GM12878 (cell line): ENCODE results near the gene CENPP. TPM values are rescaled to one million over a fixed set of nuclear protein-coding genes. Genes with fewer than 3 reads are reported as not detected.

ENCODE experiments used
- ATAC-seq: fragments of 200-7000 bp; cut with Tn5 transposase; 3 replicates; pipeline ENCODE4 v1.9.1; 2020; ENCODE audit warnings: mild to moderate bottlenecking, moderate library complexity
- BruUV-seq: library from RNA; stranded (reverse); fragments of 400-500 nt; replicated peaks from 2 replicates; lab custom pipeline; 2021; lab: Mats Ljungman, UMichigan
- CTCF ChIA-PET: fragments of 300-600 bp; sonication (Branson Sonifier 250); formaldehyde crosslinking; extraction: SDS; loops from one replicate; lab custom pipeline; 2021; ENCODE audit warnings: inconsistent platforms; lab: Yijun Ruan, JAX
- POLR2A ChIA-PET: fragments of 350-600 bp; formaldehyde crosslinking; extraction: SDS; loops from one replicate; lab custom pipeline; 2021; ENCODE audit warnings: inconsistent platforms; lab: Charles Lee
- RAD21 ChIA-PET: fragments of 300-600 bp; sonication (Branson Sonifier 250); formaldehyde crosslinking; loops from one replicate; lab custom pipeline; 2023; ENCODE audit warnings: antibody characterized with exemption; ENCODE audit not compliant: unreplicated experiment; lab: Charles Lee
- SMC1A ChIA-PET: fragments of 300-600 bp; sonication (Branson Sonifier 250); formaldehyde crosslinking; loops from one replicate; lab custom pipeline; 2023; ENCODE audit not compliant: unreplicated experiment, uncharacterized antibody; lab: Charles Lee
- DNase-seq: peaks from one replicate; pipeline ENCODE4 v3.0.0-alpha.2; 2011; ENCODE audit warnings: low read depth, low spot score
- FAIRE-seq: peaks from 3 replicates; lab custom pipeline; 2011; peaks lifted over from hg19 to GRCh38; lab: Jason Lieb, UNC
- H2AFZ ChIP-seq: 2 replicates; pipeline ENCODE4 v1.6.0; 2011; ENCODE audit warnings: low read depth, low read length, control low read depth; ENCODE audit not compliant: control insufficient read depth
- H3K27ac ChIP-seq: 2 replicates; pipeline ENCODE4 v1.5.1; 2011; ENCODE audit warnings: control low read depth; ENCODE audit not compliant: control insufficient read depth, insufficient read depth
- H3K27me3 ChIP-seq, 2 experiments: replicated peaks in 1 of 2; 2 replicates each; pipeline versions ENCODE4 v1.6.0 to v1.6.1; 2011; ENCODE audit warnings: low read length in 1 of 2; ENCODE audit not compliant: control insufficient read depth in 2 of 2, insufficient read depth in 2 of 2
- H3K36me3 ChIP-seq, 2 experiments: 2 replicates each; pipeline ENCODE4 v1.5.1; 2011; ENCODE audit warnings: low read length in 1 of 2; ENCODE audit not compliant: control insufficient read depth in 2 of 2, insufficient read depth in 2 of 2
- H3K4me1 ChIP-seq: 2 replicates; pipeline ENCODE4 v1.6.1; 2011; ENCODE audit warnings: mild to moderate bottlenecking, low read length, moderate library complexity, mixed read lengths; ENCODE audit not compliant: control insufficient read depth, insufficient read depth
- H3K4me2 ChIP-seq: 2 replicates; pipeline ENCODE4 v1.6.0; 2011; ENCODE audit warnings: control low read depth; ENCODE audit not compliant: control insufficient read depth, insufficient read depth
- H3K4me3 ChIP-seq: fragments of 200-600 bp; sonication (generic); 2 replicates; pipeline ENCODE4 v1.5.1; 2016
- H3K79me2 ChIP-seq: 2 replicates; pipeline ENCODE4 v1.6.0; 2011; ENCODE audit warnings: low read length; ENCODE audit not compliant: control insufficient read depth, insufficient read depth
- H3K9ac ChIP-seq: 2 replicates; pipeline ENCODE4 v1.8.0; 2011; ENCODE audit warnings: low read length, control low read depth, mixed read lengths; ENCODE audit not compliant: control insufficient read depth, insufficient read depth
- H3K9me3 ChIP-seq: replicated peaks from 3 replicates; pipeline ENCODE4 v1.5.1; 2011; ENCODE audit warnings: mild to moderate bottlenecking, low read length; ENCODE audit not compliant: control insufficient read depth, insufficient read depth
- H4K20me1 ChIP-seq: 2 replicates; pipeline ENCODE4 v1.6.0; 2011; ENCODE audit not compliant: control insufficient read depth, insufficient read depth
- ATF2 ChIP-seq: IDR thresholded peaks from 2 replicates; pipeline ENCODE4 v1.6.1; 2012; ENCODE audit warnings: low read length, inconsistent platforms
- BCL11A ChIP-seq: IDR thresholded peaks from 2 replicates; pipeline ENCODE4 v1.6.1; 2011; ENCODE audit warnings: low read depth, low read length
- CBX5 ChIP-seq: sonication (generic); IDR thresholded peaks from 2 replicates; pipeline ENCODE4 v1.6.1; 2016; ENCODE audit warnings: low read depth, moderate library complexity, mild to moderate bottlenecking, inconsistent platforms
- GABPA ChIP-seq: IDR thresholded peaks from 2 replicates; pipeline ENCODE4 v1.6.1; 2014; ENCODE audit warnings: antibody characterized with exemption, low read depth, mild to moderate bottlenecking, inconsistent platforms
- HSF1 ChIP-seq: fragments of 150-350 bp; IDR thresholded peaks from 2 replicates; pipeline ENCODE4 v1.6.1; 2014; ENCODE audit warnings: mild to moderate bottlenecking, low read depth, low read length
- MYC ChIP-seq: IDR thresholded peaks from 2 replicates; pipeline ENCODE4 v1.6.1; 2011; ENCODE audit warnings: mild to moderate bottlenecking, low read length, moderate library complexity, inconsistent platforms; ENCODE audit not compliant: insufficient read depth, insufficient replicate concordance, insufficient read length, severe bottlenecking
- NFIC ChIP-seq: IDR thresholded peaks from 2 replicates; pipeline ENCODE4 v1.6.1; 2012; ENCODE audit warnings: low read depth, mild to moderate bottlenecking, inconsistent platforms, low read length, moderate library complexity
- POLR2A ChIP-seq: IDR thresholded peaks from 2 replicates; pipeline ENCODE4 v1.6.1; 2011; ENCODE audit warnings: low read depth, mild to moderate bottlenecking, low read length
- TBL1XR1 ChIP-seq: IDR thresholded peaks from 2 replicates; pipeline ENCODE4 v1.6.1; 2012; ENCODE audit warnings: low read depth, low read length, improper control_type of control experiment
- USF2 ChIP-seq: IDR thresholded peaks from 2 replicates; pipeline ENCODE4 v1.6.1; 2011; ENCODE audit warnings: low read depth, low read length, improper control_type of control experiment, borderline replicate concordance
- YBX1 ChIP-seq: fragments of 450-650 bp; IDR thresholded peaks from 2 replicates; pipeline ENCODE4 v1.6.1; 2016; ENCODE audit warnings: antibody characterized with exemption
- whole genome bisulfite sequencing: methylation state at CpG from one replicate; pipeline ENCODE4 v1.1.6; 2016; ENCODE audit warnings: low lambda C conversion rate; ENCODE audit not compliant: insufficient replicate concordance, insufficient coverage; ENCODE audit errors: missing lambda C conversion rate; 5-methylcytosine and 5-hydroxymethylcytosine counted together
- in situ Hi-C: fragments of 300-500 bp; cut with MboI; formaldehyde crosslinking; loops from 9 replicates; pipeline ENCODE4 v1.14.3; 2018; ENCODE audit warnings: mixed read lengths
- intact Hi-C: fragments of 100-400 bp; cut with micrococcal nuclease; formaldehyde crosslinking; loops from one replicate; pipeline ENCODE4 v1.14.2; 2022; ENCODE audit not compliant: unreplicated experiment
- polyA plus RNA-seq, 11 experiments: library from polyadenylated mRNA; depleted of rRNA in 4 of 11; unstranded in 6 of 11; stranded (reverse) in 5 of 11; fragments of >200 nt; fragmentation: Nextera tagmentation in 4 of 11; fragmentation: Illumina TruSeq in 1 of 11; extraction: Ambion mirVana in 4 of 11; extraction: Trizol in 1 of 11; gene quantifications; 1 replicate in 1 of 11; 2 replicates in 10 of 11; pipeline versions ENCODE4 v1.2.1 to v1.2.3, GENCODE V29; 2011 to 2016; ENCODE audit warnings: inconsistent platforms in 2 of 11, missing spikeins in 2 of 11, low read depth in 1 of 11
- total RNA-seq, 4 experiments: library from RNA; depleted of rRNA in 3 of 4; stranded (reverse); fragments of >200 nt in 3 of 4; fragmentation: Illumina TruSeq in 1 of 4; extraction: Trizol in 1 of 4; gene quantifications; 2 replicates each; pipeline versions ENCODE4 v1.2.1 to v1.2.3, GENCODE V29; 2013 to 2021

Gene CENPP
- total and polyA plus RNA-seq, 10 of the 15 experiments (the other 5 are each of a cell fraction or from before 2014, with no cell fraction given) = 9.4 to 31.4 (median 19.8) TPM

GRCh38 chr9:92614763-92615461 lies 289.2 kb downstream of the CENPP start:
- Histone ChIP-seq H3K79me2 (no peaks in the 10 kb centered on the region), H3K27ac (no peak overlapping the region), H3K9ac (no peak overlapping the region), H2AFZ (no peak overlapping the region), H3K4me1 (no peaks in the 10 kb centered on the region), H4K20me1 (no peaks in the 10 kb centered on the region), H3K36me3 (peaks cover 11 to 28% of the 10 kb centered on the region in 2 experiments), H3K4me2 (no peak overlapping the region), H3K9me3 (no peaks in the 10 kb centered on the region), H3K27me3 (no peaks in the 10 kb centered on the region), H3K4me3 (no peak overlapping the region)
- 89% methylated on average over 17 of the region's 17 CpGs for WGBS
- no TSS peak for BruUV-seq
- FAIRE-seq = no peak
- DNase-seq = no peak
- intact Hi-C loops (no loop called here), in situ Hi-C loops (no loop called here)
- ChIA-PET RAD21 (no interaction called here), SMC1A (no interaction called here), CTCF (interaction anchor here (0.6 kb wide), 1 partner anchor 13 kb away, joined by 4 read pairs; no protein-coding TSS in a partner anchor), POLR2A (no interaction called here)
- no peak for ATAC-seq
- TF ChIP-seq POLR2A (no peak), ATF2 (no peak), HSF1 (no peak), BCL11A (no peak), CBX5 (no peak), YBX1 (no peak), NFIC (no peak), TBL1XR1 (no peak), USF2 (no peak), MYC (no peak), GABPA (no peak)
